Activated CD4-positive, alpha-beta memory T cell treated with anti-CD3 and anti-CD28 coated beads for 36 hours (primary cell): ENCODE results near the gene ACOT7. TPM values are rescaled to one million over a fixed set of nuclear protein-coding genes. Genes with fewer than 3 reads are reported as not detected.

Experiments
- CTCF ChIA-PET: fragments of 350-600 bp; sonication (Branson Sonifier 250); formaldehyde crosslinking; loops from one replicate; lab custom pipeline; 2021; ENCODE audit warnings: antibody characterized with exemption, inconsistent platforms; lab: Charles Lee
- POLR2A ChIA-PET: fragments of 350-600 bp; sonication (Branson Sonifier 250); formaldehyde crosslinking; loops from one replicate; lab custom pipeline; 2021; ENCODE audit warnings: antibody characterized with exemption; lab: Charles Lee
- DNase-seq: peaks from one replicate; pipeline ENCODE4 v3.0.0-alpha.2; 2020
- H3K27ac Mint-ChIP-seq: one replicate; pipeline ENCODE4 v1.8.0; 2021; ENCODE audit warnings: mixed read lengths
- H3K27me3 Mint-ChIP-seq: one replicate; pipeline ENCODE4 v1.8.0; 2021; ENCODE audit warnings: mixed read lengths
- H3K36me3 Mint-ChIP-seq: one replicate; pipeline ENCODE4 v1.8.0; 2021; ENCODE audit warnings: mixed read lengths
- H3K4me1 Mint-ChIP-seq: one replicate; pipeline ENCODE4 v1.8.0; 2021; ENCODE audit warnings: low read depth, mixed read lengths
- H3K4me3 Mint-ChIP-seq: one replicate; pipeline ENCODE4 v1.8.0; 2021; ENCODE audit warnings: mild to moderate bottlenecking, mixed read lengths
- H3K9me3 Mint-ChIP-seq: one replicate; pipeline ENCODE4 v1.8.0; 2021; ENCODE audit warnings: mixed read lengths
- intact Hi-C: fragments of 100-400 bp; cut with micrococcal nuclease; formaldehyde crosslinking; loops from one replicate; pipeline ENCODE4 v1.15.1; 2023
- total RNA-seq, 2 experiments: library from RNA; stranded (reverse); gene quantifications; one replicate each; pipeline ENCODE4 v1.2.3, GENCODE V29; 2021

Gene ACOT7
- total RNA-seq, 2 experiments from 2014 or later: 93.8 to 94.6 TPM

DNA sequence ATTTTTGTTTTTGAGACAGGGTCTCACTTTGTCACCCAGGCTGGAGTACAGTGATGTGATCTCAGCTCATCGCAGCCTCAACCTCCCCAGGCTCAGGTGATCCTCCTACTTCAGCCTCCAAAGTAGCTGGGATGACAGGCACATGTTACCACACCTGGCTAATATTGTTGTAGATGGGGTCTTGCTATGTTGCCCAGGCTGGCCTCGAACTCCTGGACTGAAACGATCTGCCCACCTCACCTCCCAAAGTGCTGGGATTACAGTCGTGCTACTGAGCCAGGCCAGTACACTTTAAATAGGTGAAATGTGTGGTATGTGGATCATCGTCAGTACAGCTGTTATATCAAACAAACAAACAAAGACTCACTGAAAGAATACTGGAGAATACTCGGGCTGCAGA lies 97.7 kb downstream of the ACOT7 start:
- no peak overlapping the region for H3K27ac Mint-ChIP-seq
- ChIA-PET POLR2A (no interaction called here), CTCF (no interaction called here)
- H3K4me3 Mint-ChIP-seq: no peak overlapping the region
- H3K36me3 Mint-ChIP-seq: peaks cover 11% of the 10 kb centered on the region
- H3K27me3 Mint-ChIP-seq: no peaks in the 10 kb centered on the region
- intact Hi-C loops: no loop called here
- no peaks in the 10 kb centered on the region for H3K9me3 Mint-ChIP-seq
- no peak for DNase-seq
- H3K4me1 Mint-ChIP-seq: no peaks in the 10 kb centered on the region

DNA sequence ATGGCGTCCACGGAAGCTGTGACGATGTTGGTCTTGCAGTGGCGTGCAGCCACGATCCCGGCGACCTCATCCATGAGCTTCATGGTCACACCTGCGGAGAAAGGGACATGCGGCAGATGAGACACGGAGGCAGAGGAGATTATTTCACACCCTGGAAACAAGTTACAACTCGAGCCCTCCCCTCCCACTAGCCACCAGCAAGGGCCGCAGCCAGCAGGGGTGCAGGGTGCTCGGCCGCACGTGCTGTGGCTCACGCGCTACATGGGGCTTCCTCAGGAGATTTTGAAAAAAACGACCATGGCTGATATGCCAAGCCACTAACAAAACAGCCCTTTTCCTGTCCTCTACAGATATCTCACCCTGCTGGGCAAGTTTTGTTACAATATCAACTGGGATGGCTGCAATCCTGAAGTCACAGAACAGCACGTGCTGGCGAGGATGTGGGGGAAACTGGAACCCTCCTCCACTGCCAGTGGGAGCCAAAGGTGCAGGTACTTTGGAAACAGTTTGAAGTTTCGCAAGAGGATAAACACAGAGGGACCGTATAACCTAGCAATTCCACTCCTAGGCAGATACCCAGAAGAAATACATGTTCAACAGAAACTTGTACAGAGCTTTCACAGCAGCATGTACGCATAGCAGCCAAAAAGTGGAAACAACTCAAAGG lies 98.5 kb downstream of the ACOT7 start:
- H3K4me1 Mint-ChIP-seq: no peaks in the 10 kb centered on the region
- DNase-seq: no peak
- no peaks in the 10 kb centered on the region for H3K27me3 Mint-ChIP-seq
- ChIA-PET CTCF (no interaction called here), POLR2A (no interaction called here)
- H3K27ac Mint-ChIP-seq: no peak overlapping the region
- intact Hi-C loops: no loop called here
- no peak overlapping the region for H3K4me3 Mint-ChIP-seq
- peaks cover 10% of the 10 kb centered on the region for H3K36me3 Mint-ChIP-seq
- H3K9me3 Mint-ChIP-seq: no peaks in the 10 kb centered on the region

DNA sequence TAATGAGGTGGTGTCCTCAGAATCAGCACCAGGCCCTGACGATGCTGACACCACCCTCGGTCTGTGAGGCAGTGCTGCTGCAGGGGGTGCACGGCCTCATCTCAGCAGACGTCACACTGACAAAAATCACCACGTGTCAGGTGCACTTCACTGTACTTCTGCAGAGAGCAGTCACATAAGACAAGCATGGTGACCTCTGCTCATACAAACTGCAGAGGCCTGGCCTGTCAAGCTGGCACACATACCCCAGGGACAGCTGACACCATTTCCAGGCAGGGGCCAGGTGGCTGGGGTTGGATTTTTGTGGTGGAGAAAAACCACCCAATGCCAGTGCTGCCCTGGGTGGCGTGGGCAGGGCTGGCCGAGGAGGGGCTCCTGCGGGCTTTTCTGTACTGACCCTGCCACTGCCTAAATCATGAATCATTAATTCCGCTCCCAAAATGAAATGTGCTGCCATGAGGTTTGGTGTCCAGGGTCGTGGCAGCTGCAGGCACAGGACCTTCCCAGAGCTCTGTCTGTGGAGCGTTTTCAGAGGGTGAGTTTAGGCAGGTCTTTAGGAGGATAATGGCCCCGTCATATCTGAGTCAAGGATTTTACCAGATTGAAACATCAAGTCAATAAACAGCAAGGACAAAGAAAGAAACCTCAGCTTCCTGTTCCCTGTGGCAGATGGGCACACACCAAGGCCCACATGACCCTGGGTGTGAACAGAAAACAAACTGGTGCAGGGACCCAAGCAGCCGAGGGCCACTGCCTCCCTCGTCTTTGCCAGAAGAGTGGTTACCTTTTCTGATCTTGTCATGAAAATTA lies 99.3 kb downstream of the ACOT7 start:
- H3K4me3 Mint-ChIP-seq: no peak overlapping the region
- no peaks in the 10 kb centered on the region for H3K4me1 Mint-ChIP-seq
- intact Hi-C loops: no loop called here
- H3K9me3 Mint-ChIP-seq: no peaks in the 10 kb centered on the region
- DNase-seq: no peak
- no peaks in the 10 kb centered on the region for H3K27me3 Mint-ChIP-seq
- H3K27ac Mint-ChIP-seq: no peak overlapping the region
- ChIA-PET POLR2A (no interaction called here), CTCF (interaction anchor here (0.9 kb wide), 1 partner anchor 48 kb away, joined by 3 read pairs; no protein-coding TSS in a partner anchor)
- H3K36me3 Mint-ChIP-seq: peaks cover 10% of the 10 kb centered on the region

DNA sequence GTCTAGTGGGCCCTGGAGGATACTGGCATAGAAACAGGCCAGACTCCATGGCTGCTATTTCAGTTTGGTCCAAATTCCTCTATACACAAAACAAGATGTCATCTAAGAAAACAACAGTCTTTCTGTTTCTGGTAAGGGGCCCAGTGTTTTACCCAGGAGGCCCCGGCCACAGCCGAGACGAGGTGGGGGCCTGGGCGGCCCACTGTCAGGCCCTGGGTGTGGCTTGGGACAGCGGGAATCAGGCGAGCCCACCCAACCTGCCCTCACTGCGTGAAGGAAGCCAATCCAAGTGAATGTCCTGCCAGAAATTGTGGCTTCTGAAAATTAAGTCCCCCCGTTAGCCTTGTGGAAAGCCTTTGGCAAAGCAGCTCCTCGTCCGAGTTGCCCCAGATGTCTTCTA lies 101.5 kb downstream of the ACOT7 start:
- no peaks in the 10 kb centered on the region for H3K27me3 Mint-ChIP-seq
- H3K36me3 Mint-ChIP-seq: peaks cover 10% of the 10 kb centered on the region
- intact Hi-C loops: no loop called here
- H3K4me1 Mint-ChIP-seq: no peaks in the 10 kb centered on the region
- H3K4me3 Mint-ChIP-seq: no peak overlapping the region
- DNase-seq: no peak
- CTCF ChIA-PET: no interaction called here
- no peaks in the 10 kb centered on the region for H3K9me3 Mint-ChIP-seq
- H3K27ac Mint-ChIP-seq: no peak overlapping the region
- POLR2A ChIA-PET: no interaction called here

DNA sequence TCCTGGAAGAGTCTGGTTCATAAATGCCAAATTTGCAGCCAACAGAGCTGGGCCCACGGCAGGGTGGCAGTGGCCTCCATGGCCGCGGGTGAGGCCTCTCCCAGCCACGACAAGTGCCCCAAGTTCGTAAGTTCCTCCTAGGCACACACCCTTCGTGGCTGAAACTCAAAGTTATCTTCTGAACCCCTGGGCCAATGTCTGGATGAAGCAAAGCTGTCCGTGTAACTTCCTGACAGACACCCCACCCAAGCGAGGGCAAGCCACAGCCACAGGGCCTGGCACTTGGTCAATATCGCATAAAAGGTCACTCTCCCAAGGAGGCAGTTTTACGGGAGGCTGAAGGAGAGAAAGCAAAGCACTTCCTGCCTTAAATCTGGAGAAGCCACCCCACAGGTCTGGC lies 104.9 kb downstream of the ACOT7 start:
- no peaks in the 10 kb centered on the region for H3K4me1 Mint-ChIP-seq
- DNase-seq: no peak
- no peak overlapping the region for H3K4me3 Mint-ChIP-seq
- H3K36me3 Mint-ChIP-seq: peaks cover 6% of the 10 kb centered on the region
- H3K9me3 Mint-ChIP-seq: no peaks in the 10 kb centered on the region
- POLR2A ChIA-PET: no interaction called here
- no peaks in the 10 kb centered on the region for H3K27me3 Mint-ChIP-seq
- no peak overlapping the region for H3K27ac Mint-ChIP-seq
- CTCF ChIA-PET: no interaction called here
- intact Hi-C loops: no loop called here

DNA sequence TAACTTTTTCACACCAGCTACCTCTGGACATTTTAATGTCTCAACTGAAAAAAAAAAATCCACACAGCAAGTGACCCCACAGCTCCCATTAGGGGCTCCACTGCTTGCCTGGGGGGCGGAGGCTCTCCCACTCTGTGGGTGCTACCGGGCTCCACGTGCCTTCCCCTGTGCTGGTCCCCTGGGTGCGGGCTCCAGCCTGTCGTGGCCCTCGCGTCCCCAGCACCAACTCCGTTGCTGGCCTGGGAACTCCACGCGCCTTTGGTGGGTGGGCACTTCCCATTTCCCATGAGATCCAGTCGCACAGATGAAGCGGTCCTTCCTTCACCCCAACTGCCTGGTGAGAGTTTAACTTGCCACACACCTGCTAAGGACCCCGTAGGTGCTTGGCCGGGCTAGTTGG lies 105.5 kb downstream of the ACOT7 start:
- DNase-seq: no peak
- H3K9me3 Mint-ChIP-seq: no peaks in the 10 kb centered on the region
- no peak overlapping the region for H3K4me3 Mint-ChIP-seq
- H3K36me3 Mint-ChIP-seq: peaks cover under 1% of the 10 kb centered on the region
- intact Hi-C loops: no loop called here
- ChIA-PET POLR2A (no interaction called here), CTCF (interaction anchor here (0.6 kb wide), 1 partner anchor 312 kb away, joined by 3 read pairs; no protein-coding TSS in a partner anchor)
- no peaks in the 10 kb centered on the region for H3K27me3 Mint-ChIP-seq
- no peak overlapping the region for H3K27ac Mint-ChIP-seq
- H3K4me1 Mint-ChIP-seq: no peaks in the 10 kb centered on the region

DNA sequence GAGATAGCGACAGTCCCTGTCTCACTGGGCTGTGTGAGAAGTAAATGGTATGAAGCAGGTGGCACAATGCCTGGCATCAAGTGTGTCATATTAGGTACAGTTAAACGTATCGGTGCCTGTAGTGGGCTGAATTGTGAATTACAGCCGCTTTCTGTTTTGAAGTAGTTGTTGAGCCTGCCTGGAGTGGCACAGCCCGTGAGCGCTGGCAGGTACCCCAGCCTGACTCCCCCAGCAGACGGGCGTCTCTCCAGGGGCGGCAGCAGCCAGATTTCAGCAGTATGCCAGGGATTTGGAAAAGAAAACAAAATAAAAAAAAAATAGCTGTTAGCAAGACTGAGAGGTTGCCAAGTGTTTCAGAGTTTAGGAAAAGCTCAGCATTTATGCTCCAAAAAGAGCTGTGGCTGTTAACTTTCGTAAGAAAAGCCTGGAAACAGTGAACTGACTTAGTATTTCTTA lies 106.1 kb downstream of the ACOT7 start:
- POLR2A ChIA-PET: no interaction called here
- intact Hi-C loops: no loop called here
- Mint-ChIP-seq H3K9me3 (no peaks in the 10 kb centered on the region), H3K4me1 (no peaks in the 10 kb centered on the region), H3K27ac (no peak overlapping the region), H3K36me3 (no peaks in the 10 kb centered on the region), H3K27me3 (no peaks in the 10 kb centered on the region), H3K4me3 (no peak overlapping the region)
- CTCF ChIA-PET: interaction anchor here (0.6 kb wide), 1 partner anchor 312 kb away, joined by 3 read pairs; no protein-coding TSS in a partner anchor
- DNase-seq: no peak

DNA sequence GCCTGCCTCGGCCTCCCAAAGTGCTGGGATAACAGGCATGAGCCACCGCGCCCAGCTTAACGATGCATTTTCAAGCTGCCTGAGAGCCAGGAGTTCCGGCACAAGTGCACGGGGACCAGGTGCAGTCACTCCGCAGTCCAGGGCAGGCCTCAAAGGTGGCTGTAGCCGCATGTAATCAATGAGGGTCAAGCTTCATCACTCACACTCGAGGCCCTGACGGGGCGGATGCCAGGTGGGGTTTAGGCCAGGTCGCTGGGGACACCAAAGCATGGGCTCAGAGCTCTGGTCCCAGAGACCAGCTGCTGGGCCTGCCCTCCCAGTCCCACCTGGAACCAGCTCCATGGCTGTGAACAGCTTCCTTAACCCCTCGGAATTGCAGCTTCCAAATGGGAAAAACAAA lies 106.5 kb downstream of the ACOT7 start:
- H3K9me3 Mint-ChIP-seq: no peaks in the 10 kb centered on the region
- no peak overlapping the region for H3K27ac Mint-ChIP-seq
- no peak for DNase-seq
- intact Hi-C loops: no loop called here
- no peaks in the 10 kb centered on the region for H3K4me1 Mint-ChIP-seq
- no peaks in the 10 kb centered on the region for H3K36me3 Mint-ChIP-seq
- CTCF ChIA-PET: no interaction called here
- H3K27me3 Mint-ChIP-seq: no peaks in the 10 kb centered on the region
- H3K4me3 Mint-ChIP-seq: no peak overlapping the region
- POLR2A ChIA-PET: no interaction called here

DNA sequence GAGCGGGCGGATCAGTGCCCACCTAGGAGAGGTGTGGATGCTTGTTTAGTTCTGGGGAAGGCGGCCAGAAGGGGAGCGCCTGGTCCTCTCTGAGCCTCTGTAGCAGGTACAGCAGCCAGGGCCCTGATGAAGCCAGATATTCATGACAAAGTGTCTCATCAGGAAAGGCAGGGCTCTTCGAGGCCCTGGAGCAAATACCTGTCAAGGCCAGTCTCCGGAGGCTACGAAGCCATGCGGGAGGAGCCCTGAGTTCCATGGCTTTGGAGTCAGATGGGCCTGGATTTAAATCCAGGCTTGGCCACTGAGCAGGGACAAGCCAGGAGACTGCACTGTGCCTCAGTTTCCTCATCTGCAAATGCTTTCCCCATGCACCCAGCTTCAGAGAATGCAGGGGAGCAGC lies 107.3 kb downstream of the ACOT7 start:
- H3K27me3 Mint-ChIP-seq: no peaks in the 10 kb centered on the region
- H3K36me3 Mint-ChIP-seq: no peaks in the 10 kb centered on the region
- no peak overlapping the region for H3K4me3 Mint-ChIP-seq
- ChIA-PET POLR2A (no interaction called here), CTCF (no interaction called here)
- DNase-seq: no peak
- no peaks in the 10 kb centered on the region for H3K9me3 Mint-ChIP-seq
- no peaks in the 10 kb centered on the region for H3K4me1 Mint-ChIP-seq
- no peak overlapping the region for H3K27ac Mint-ChIP-seq
- intact Hi-C loops: no loop called here

DNA sequence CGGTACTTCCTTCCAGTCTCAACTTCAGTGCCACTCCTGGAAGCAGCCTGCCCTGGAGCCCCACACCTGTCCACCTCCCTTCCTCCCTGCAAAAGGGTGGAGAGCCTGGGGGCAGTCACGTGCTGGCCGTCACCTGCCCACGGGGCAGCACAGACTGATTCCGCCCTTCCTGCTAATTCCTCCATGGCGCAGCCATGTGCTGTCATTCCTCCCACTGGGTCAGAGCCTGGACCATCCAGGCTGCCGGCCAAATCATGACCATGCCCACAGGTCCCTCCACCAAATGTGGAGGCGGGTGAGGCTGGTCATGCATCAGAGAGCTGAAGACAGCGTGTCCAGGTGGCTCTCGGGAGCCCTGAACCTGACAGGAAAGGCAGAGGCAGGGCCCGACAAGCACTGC lies 108.2 kb downstream of the ACOT7 start:
- H3K36me3 Mint-ChIP-seq: no peaks in the 10 kb centered on the region
- ChIA-PET POLR2A (no interaction called here), CTCF (no interaction called here)
- H3K27me3 Mint-ChIP-seq: no peaks in the 10 kb centered on the region
- intact Hi-C loops: no loop called here
- DNase-seq: no peak
- no peak overlapping the region for H3K4me3 Mint-ChIP-seq
- no peak overlapping the region for H3K27ac Mint-ChIP-seq
- H3K4me1 Mint-ChIP-seq: no peaks in the 10 kb centered on the region
- no peaks in the 10 kb centered on the region for H3K9me3 Mint-ChIP-seq

DNA sequence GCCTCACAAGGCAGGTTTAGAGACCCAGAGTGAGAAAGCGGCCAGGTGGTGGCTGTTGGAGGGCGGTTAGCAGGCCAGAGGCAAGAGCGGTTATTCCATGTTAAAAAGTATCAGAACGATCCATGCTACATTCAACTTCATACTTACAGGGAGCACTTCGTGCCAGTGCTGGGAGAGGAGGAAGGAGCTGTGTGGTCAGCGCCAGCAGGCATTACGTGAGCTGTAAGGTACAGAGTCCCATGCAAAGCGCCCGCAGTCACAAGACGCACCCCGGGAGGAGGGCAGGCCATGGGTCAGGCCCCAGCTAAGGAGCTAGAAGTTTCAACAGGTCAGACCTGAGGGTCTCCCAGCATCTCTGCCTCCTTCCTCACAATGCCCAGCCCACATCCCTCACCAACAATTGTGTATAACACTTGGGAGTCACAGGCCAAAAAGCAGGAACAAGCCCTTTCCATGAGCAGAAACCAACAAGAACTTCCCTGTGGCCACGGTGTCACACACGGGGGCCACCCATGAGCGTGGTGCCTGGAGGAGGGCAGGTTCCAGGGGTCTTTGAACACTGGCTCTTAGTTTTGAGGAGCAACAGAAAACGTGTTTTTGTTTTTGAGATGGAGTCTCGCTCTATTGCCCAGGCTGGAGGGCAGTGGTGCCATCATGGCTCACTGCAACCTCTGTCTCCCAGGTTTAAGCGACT lies 110.8 kb downstream of the ACOT7 start:
- Mint-ChIP-seq H3K27ac (no peak overlapping the region), H3K4me3 (no peak overlapping the region), H3K36me3 (no peaks in the 10 kb centered on the region), H3K4me1 (no peaks in the 10 kb centered on the region), H3K27me3 (no peaks in the 10 kb centered on the region), H3K9me3 (no peaks in the 10 kb centered on the region)
- intact Hi-C loops: no loop called here
- ChIA-PET POLR2A (no interaction called here), CTCF (interaction anchor here (0.6 kb wide), 1 partner anchor 66 kb away, joined by 3 read pairs; no protein-coding TSS in a partner anchor)
- DNase-seq: no peak
